PC-9 (cell line): ENCODE measurements around the gene ARFRP1. TPM values are rescaled to one million over a fixed set of nuclear protein-coding genes. Genes with fewer than 3 reads are reported as not detected.

Experiments used
- BruUV-seq: library from RNA; stranded (reverse); fragments of 400-500 nt; replicated peaks from 2 replicates; lab custom pipeline; 2021; lab: Mats Ljungman, UMichigan
- CTCF ChIA-PET: fragments of 300-600 bp; sonication (Branson Sonifier 250); formaldehyde crosslinking; loops from one replicate; lab custom pipeline; 2022; ENCODE audit warnings: antibody characterized with exemption; lab: Charles Lee
- POLR2A ChIA-PET: fragments of 300-600 bp; sonication (Branson Sonifier 250); formaldehyde crosslinking; loops from one replicate; lab custom pipeline; 2022; ENCODE audit warnings: antibody characterized with exemption; ENCODE audit not compliant: unreplicated experiment; lab: Charles Lee
- DNase-seq, 2 experiments: peaks; one replicate each; pipeline versions ENCODE4 v3.0.0 to v3.0.0-alpha.2; 2015 to 2022; ENCODE audit warnings: mixed read lengths in 1 of 2
- H2AFZ ChIP-seq: fragments of 200-600 bp; sonication (generic); 2 replicates; pipeline ENCODE4 v1.8.1; 2017; ENCODE audit warnings: antibody characterized with exemption
- H3F3A ChIP-seq: fragments of 200-600 bp; sonication (generic); 2 replicates; pipeline ENCODE4 v1.8.1; 2017; ENCODE audit warnings: antibody characterized with exemption, mild to moderate bottlenecking, low read depth; ENCODE audit not compliant: insufficient read depth
- H3K27ac ChIP-seq: fragments of 200-600 bp; sonication (generic); 2 replicates; pipeline ENCODE4 v1.6.1; 2016; ENCODE audit warnings: mixed run types
- H3K27me3 ChIP-seq: fragments of 200-600 bp; sonication (generic); 2 replicates; pipeline ENCODE4 v1.6.1; 2016; ENCODE audit warnings: low read depth, mixed run types; ENCODE audit not compliant: insufficient read depth
- H3K36me3 ChIP-seq: fragments of 200-600 bp; sonication (generic); 2 replicates; pipeline ENCODE4 v1.6.1; 2016; ENCODE audit warnings: low read depth, mixed run types
- H3K4me1 ChIP-seq: fragments of 200-600 bp; sonication (generic); replicated peaks from 2 replicates; pipeline ENCODE4 v1.6.1; 2016; ENCODE audit warnings: mixed run types; ENCODE audit not compliant: insufficient read depth
- H3K4me2 ChIP-seq: fragments of 200-600 bp; sonication (generic); 2 replicates; pipeline ENCODE4 v1.6.1; 2017; ENCODE audit warnings: mixed run types
- H3K4me3 ChIP-seq: fragments of 200-600 bp; sonication (generic); 2 replicates; pipeline ENCODE4 v1.6.1; 2016; ENCODE audit warnings: mixed run types
- H3K79me2 ChIP-seq: fragments of 200-600 bp; sonication (generic); 2 replicates; pipeline ENCODE4 v1.6.1; 2017; ENCODE audit warnings: low read depth, mixed run types
- H3K9me2 ChIP-seq: fragments of 200-600 bp; sonication (generic); 2 replicates; pipeline ENCODE4 v1.8.1; 2017; ENCODE audit warnings: mild to moderate bottlenecking; ENCODE audit not compliant: insufficient read depth
- H3K9me3 ChIP-seq: fragments of 200-600 bp; sonication (generic); 2 replicates; pipeline ENCODE4 v1.8.1; 2016; ENCODE audit warnings: low read depth; ENCODE audit not compliant: insufficient read depth
- H4K20me1 ChIP-seq: fragments of 200-600 bp; sonication (generic); 2 replicates; pipeline ENCODE4 v1.8.1; 2017; ENCODE audit not compliant: insufficient read depth
- CTCF ChIP-seq: fragments of 200-600 bp; sonication (generic); conservative IDR thresholded peaks from 2 replicates; pipeline ENCODE4 v1.6.1; 2017; ENCODE audit warnings: mixed run types, antibody characterized with exemption, mild to moderate bottlenecking, moderate library complexity
- EZH2 ChIP-seq: fragments of 200-600 bp; sonication (generic); IDR thresholded peaks from 2 replicates; pipeline ENCODE4 v1.8.0; 2017; ENCODE audit warnings: antibody characterized with exemption, low read depth
- intact Hi-C: fragments of 100-400 bp; cut with micrococcal nuclease; formaldehyde crosslinking; loops from one replicate; pipeline ENCODE4 v1.10.0; 2022; ENCODE audit not compliant: unreplicated experiment
- total RNA-seq: library from RNA; stranded (reverse); gene quantifications from 2 replicates; pipeline ENCODE4 v1.2.3, GENCODE V29; 2021

ARFRP1 gene
- total RNA-seq, 1 experiment from 2014 or later, result 59.1 TPM

GRCh38 chr20:63739130-63740069, 31.6 kb upstream of the ARFRP1 start, which contains the start of gene SLC2A4RG:
Gene SLC2A4RG, plus strand, starts transcription at chr20:63739776. Its CDS starts 137 bp downstream, at chr20:63739913.
- H3K4me3 ChIP-seq, result peak within 1 kb of the TSS; percentile 46
- BruUV-seq, result no TSS peak
- no peaks in the 10 kb centered on the region for H3K27me3 ChIP-seq
- POLR2A ChIA-PET, result interaction anchor here (0.6 kb wide), 2 partner anchors 42 to 98 kb away, joined by 3 read pairs; no protein-coding TSS in a partner anchor
- H3K4me1 ChIP-seq, result peaks cover 9% of the 10 kb centered on the region
- H3F3A ChIP-seq, result peaks cover 37% of the 10 kb centered on the region
- peaks cover 10% of the 10 kb centered on the region; the same call in 1 of the 2 replicates for H3K79me2 ChIP-seq
- peaks cover 5% of the 10 kb centered on the region; the same call in 1 of the 2 replicates for H4K20me1 ChIP-seq
- DNase-seq, result peak in 1 of 2 experiments; percentile 85
- H3K9me2 ChIP-seq, result no peaks in the 10 kb centered on the region
- H2AFZ ChIP-seq, result peak within 1 kb of the TSS; percentile 46
- no peaks in the 10 kb centered on the region for H3K36me3 ChIP-seq
- H3K9me3 ChIP-seq, result no peaks in the 10 kb centered on the region
- 0 out of 2 replicates have a peak within 1 kb of the TSS, but pooled peaks have one; percentile 13 for H3K27ac ChIP-seq
- TF ChIP-seq CTCF, result no peak
- TF ChIP-seq EZH2, result no peak
- intact Hi-C loops, result loop anchor here (2.0 kb wide), 1 partner anchor 203 kb away; the partner anchor contains the start of gene PTK6
- H3K4me2 ChIP-seq, result peak within 1 kb of the TSS; percentile 74
- CTCF ChIA-PET, result interaction anchor here (0.6 to 0.7 kb wide), 2 partner anchors 31 to 469 kb away, joined by 3 to 6 read pairs; no protein-coding TSS in a partner anchor

GRCh38 chr20:63738687-63739129, 30.9 kb upstream of the ARFRP1 start:
- peaks cover 10% of the 10 kb centered on the region; the same call in 1 of the 2 replicates for H3K79me2 ChIP-seq
- H3K4me3 ChIP-seq, result no peak overlapping the region
- ChIA-PET POLR2A (interaction anchor here (0.6 kb wide), 1 partner anchor 97 kb away, joined by 3 read pairs; no protein-coding TSS in a partner anchor), CTCF (interaction anchor here (0.7 kb wide), 1 partner anchor 30 kb away, joined by 6 read pairs; no protein-coding TSS in a partner anchor)
- H3F3A ChIP-seq, result peaks cover 30% of the 10 kb centered on the region
- no peak overlapping the region for H3K4me2 ChIP-seq
- H3K4me1 ChIP-seq, result peaks cover 9% of the 10 kb centered on the region
- BruUV-seq, result no TSS peak
- H3K27ac ChIP-seq, result no peak overlapping the region
- no peaks in the 10 kb centered on the region for H3K9me2 ChIP-seq
- H3K27me3 ChIP-seq, result no peaks in the 10 kb centered on the region
- H2AFZ ChIP-seq, result no peak overlapping the region
- no peak for TF ChIP-seq CTCF
- no peak for TF ChIP-seq EZH2
- H3K9me3 ChIP-seq, result no peaks in the 10 kb centered on the region
- no peak for DNase-seq
- intact Hi-C loops, result no loop called here
- no peaks in the 10 kb centered on the region for H3K36me3 ChIP-seq
- peaks cover 5% of the 10 kb centered on the region; the same call in 1 of the 2 replicates for H4K20me1 ChIP-seq

GRCh38 chr20:63737945-63738686, 30.3 kb upstream of the ARFRP1 start:
- no peaks in the 10 kb centered on the region for H3K9me3 ChIP-seq
- CTCF ChIA-PET, result no interaction called here
- POLR2A ChIA-PET, result no interaction called here
- H3K9me2 ChIP-seq, result no peaks in the 10 kb centered on the region
- H3K4me3 ChIP-seq, result no peak overlapping the region
- H4K20me1 ChIP-seq, result peaks cover 7% of the 10 kb centered on the region
- peaks cover 10% of the 10 kb centered on the region; the same call in 1 of the 2 replicates for H3K79me2 ChIP-seq
- no peak overlapping the region for H2AFZ ChIP-seq
- no peak for TF ChIP-seq EZH2
- intact Hi-C loops, result no loop called here
- H3K4me1 ChIP-seq, result peaks cover 9% of the 10 kb centered on the region
- DNase-seq, result no peak
- H3F3A ChIP-seq, result peaks cover 24% of the 10 kb centered on the region
- no peaks in the 10 kb centered on the region for H3K27me3 ChIP-seq
- H3K4me2 ChIP-seq, result no peak overlapping the region
- H3K27ac ChIP-seq, result no peak overlapping the region
- BruUV-seq, result no TSS peak
- H3K36me3 ChIP-seq, result no peaks in the 10 kb centered on the region
